ENCODE data around the gene DIPK1A.

DNA sequence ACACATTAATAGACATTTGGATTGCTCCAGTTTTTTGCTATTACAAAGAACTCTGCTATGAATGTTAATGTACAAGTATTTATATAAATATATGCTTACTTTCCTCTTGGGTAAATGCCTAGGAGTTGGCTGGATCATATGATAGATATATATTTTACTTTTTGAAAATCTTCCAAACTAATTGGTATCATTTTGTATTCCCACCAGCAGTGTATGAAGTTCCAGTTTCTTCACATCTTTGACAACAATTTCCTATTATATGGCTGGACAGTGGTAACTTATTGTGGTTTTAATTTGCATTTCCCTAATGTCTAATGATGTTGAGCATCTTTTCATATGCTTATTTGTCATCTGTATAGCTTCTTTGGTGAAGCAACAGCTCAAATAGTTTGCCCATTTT lies 23.8 kb upstream of the DIPK1A start:
- TF ChIP-seq, protein P1, sequence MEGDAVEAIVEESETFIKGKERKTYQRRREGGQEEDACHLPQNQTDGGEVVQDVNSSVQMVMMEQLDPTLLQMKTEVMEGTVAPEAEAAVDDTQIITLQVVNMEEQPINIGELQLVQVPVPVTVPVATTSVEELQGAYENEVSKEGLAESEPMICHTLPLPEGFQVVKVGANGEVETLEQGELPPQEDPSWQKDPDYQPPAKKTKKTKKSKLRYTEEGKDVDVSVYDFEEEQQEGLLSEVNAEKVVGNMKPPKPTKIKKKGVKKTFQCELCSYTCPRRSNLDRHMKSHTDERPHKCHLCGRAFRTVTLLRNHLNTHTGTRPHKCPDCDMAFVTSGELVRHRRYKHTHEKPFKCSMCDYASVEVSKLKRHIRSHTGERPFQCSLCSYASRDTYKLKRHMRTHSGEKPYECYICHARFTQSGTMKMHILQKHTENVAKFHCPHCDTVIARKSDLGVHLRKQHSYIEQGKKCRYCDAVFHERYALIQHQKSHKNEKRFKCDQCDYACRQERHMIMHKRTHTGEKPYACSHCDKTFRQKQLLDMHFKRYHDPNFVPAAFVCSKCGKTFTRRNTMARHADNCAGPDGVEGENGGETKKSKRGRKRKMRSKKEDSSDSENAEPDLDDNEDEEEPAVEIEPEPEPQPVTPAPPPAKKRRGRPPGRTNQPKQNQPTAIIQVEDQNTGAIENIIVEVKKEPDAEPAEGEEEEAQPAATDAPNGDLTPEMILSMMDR (IDR thresholded peaks at IDR 0.05) = no peak
- no peak for TF ChIP-seq POLR2A (IDR thresholded peaks at IDR 0.05)

All from esophagus squamous epithelium (tissue), 4 donors.